ENCODE data around the gene HACE1. TPM values are rescaled to one million over a fixed set of nuclear protein-coding genes. Genes with fewer than 3 reads are reported as not detected.
A peak's percentile ranks its signal among the peaks of the same experiment; 100 is the strongest.

The HACE1 gene
- total and polyA plus RNA-seq, 2 experiments from 2014 or later: 6.9 to 14.5 TPM

- Histone ChIP-seq H3K79me2 (no peaks in the 10 kb centered on the region), H3K27ac (peak overlapping the region; percentile 52), H3K4me2 (peak overlapping the region; percentile 3), H2AFZ (no peak overlapping the region), H3K27me3 (no peaks in the 10 kb centered on the region), H3K36me3 (replicated peaks; ENCODE audit: insufficient read depth, low read depth) (no peaks in the 10 kb centered on the region), H4K20me1 (ENCODE audit: insufficient read depth, poor library complexity, severe bottlenecking) (no peaks in the 10 kb centered on the region), H3K4me1 (ENCODE audit: insufficient read depth) (peaks cover 21% of the 10 kb centered on the region), H3K4me3 (no peak overlapping the region), H3K9me3 (ENCODE audit: low read depth) (no peaks in the 10 kb centered on the region), H3K9me2 (replicated peaks; ENCODE audit: insufficient read depth) (no peaks in the 10 kb centered on the region)
- WGBS (ENCODE audit: low lambda C conversion rate, missing lambda C conversion rate): 72% methylated on average over 6 of the region's 6 CpGs
- peak; percentile 54 for DNase-seq (ENCODE audit: low spot score)
- TF ChIP-seq EZH2 (IDR thresholded peaks at IDR 0.05; ENCODE audit: borderline replicate concordance) (no peak), CTCF (IDR thresholded peaks at IDR 0.05; ENCODE audit: poor library complexity) (no peak), EZH2phosphoT487 (IDR thresholded peaks at IDR 0.05; ENCODE audit: low read depth, severe bottlenecking, unreplicated experiment) (no peak)
Observed at GRCh38 chr6:104686550-104687175, 173.1 kb downstream of the HACE1 start.

GRCh38 chr6:104685871-104686549, 173.7 kb downstream of the HACE1 start:
- Histone ChIP-seq H3K79me2 (no peaks in the 10 kb centered on the region), H2AFZ (no peak overlapping the region), H3K36me3 (replicated peaks; ENCODE audit: insufficient read depth, low read depth) (no peaks in the 10 kb centered on the region), H3K27ac (peak overlapping the region; percentile 22), H3K4me1 (ENCODE audit: insufficient read depth) (peaks cover 21% of the 10 kb centered on the region), H3K9me2 (replicated peaks; ENCODE audit: insufficient read depth) (no peaks in the 10 kb centered on the region), H3K4me2 (peak overlapping the region; percentile 3), H3K27me3 (no peaks in the 10 kb centered on the region), H4K20me1 (ENCODE audit: insufficient read depth, poor library complexity, severe bottlenecking) (no peaks in the 10 kb centered on the region), H3K4me3 (no peak overlapping the region), H3K9me3 (ENCODE audit: low read depth) (no peaks in the 10 kb centered on the region)
- no peak for DNase-seq (ENCODE audit: low spot score)
- TF ChIP-seq EZH2 (IDR thresholded peaks at IDR 0.05; ENCODE audit: borderline replicate concordance) (no peak), EZH2phosphoT487 (IDR thresholded peaks at IDR 0.05; ENCODE audit: low read depth, severe bottlenecking, unreplicated experiment) (no peak), CTCF (IDR thresholded peaks at IDR 0.05; ENCODE audit: poor library complexity) (no peak)
- WGBS (ENCODE audit: low lambda C conversion rate, missing lambda C conversion rate): 51% methylated on average over 6 of the region's 6 CpGs

- Histone ChIP-seq H3K36me3 (replicated peaks; ENCODE audit: insufficient read depth, low read depth) (no peaks in the 10 kb centered on the region), H3K27me3 (no peaks in the 10 kb centered on the region), H3K4me2 (no peak overlapping the region), H3K9me2 (replicated peaks; ENCODE audit: insufficient read depth) (no peaks in the 10 kb centered on the region), H3K79me2 (no peaks in the 10 kb centered on the region), H3K4me3 (no peak overlapping the region), H3K4me1 (ENCODE audit: insufficient read depth) (peaks cover 21% of the 10 kb centered on the region), H3K9me3 (ENCODE audit: low read depth) (no peaks in the 10 kb centered on the region), H4K20me1 (ENCODE audit: insufficient read depth, poor library complexity, severe bottlenecking) (no peaks in the 10 kb centered on the region), H2AFZ (no peak overlapping the region), H3K27ac (no peak overlapping the region)
- WGBS (ENCODE audit: low lambda C conversion rate, missing lambda C conversion rate): 84% methylated on average over 2 of the region's 2 CpGs
- TF ChIP-seq CTCF (IDR thresholded peaks at IDR 0.05; ENCODE audit: poor library complexity) (no peak), EZH2 (IDR thresholded peaks at IDR 0.05; ENCODE audit: borderline replicate concordance) (no peak), EZH2phosphoT487 (IDR thresholded peaks at IDR 0.05; ENCODE audit: low read depth, severe bottlenecking, unreplicated experiment) (no peak)
- no peak for DNase-seq (ENCODE audit: low spot score)
Observed at GRCh38 chr6:104684911-104685415, 174.8 kb downstream of the HACE1 start.
